Fibroblast of lung (primary cell): ENCODE data around the gene MMP14. TPM values are rescaled to one million over a fixed set of nuclear protein-coding genes. Genes with fewer than 3 reads are reported as not detected.
A peak's percentile ranks its signal among the peaks of the same experiment; 100 is the strongest.

Source experiments
- DNase-seq, 2 donors: peaks; one replicate each; pipeline versions ENCODE4 v3.0.0 to v3.0.0-alpha.2; 2010; ENCODE audit warnings: low read depth in 2 of 2
- H2AFZ ChIP-seq: 2 replicates; pipeline ENCODE4 v1.5.1; 2012; ENCODE audit warnings: low read length, control low read depth, inconsistent platforms
- H3K27ac ChIP-seq: 2 replicates; pipeline ENCODE4 v1.5.1; 2011; ENCODE audit warnings: low read length, control low read depth; ENCODE audit not compliant: insufficient read depth
- H3K27me3 ChIP-seq: 2 replicates; pipeline ENCODE4 v1.5.1; 2011; ENCODE audit warnings: mild to moderate bottlenecking, low read length; ENCODE audit not compliant: control insufficient read depth, insufficient read depth
- H3K36me3 ChIP-seq: 2 replicates; pipeline ENCODE4 v1.5.1; 2011; ENCODE audit warnings: low read length; ENCODE audit not compliant: control insufficient read depth, insufficient read depth
- H3K4me1 ChIP-seq: 2 replicates; pipeline ENCODE4 v1.5.1; 2011; ENCODE audit warnings: low read length; ENCODE audit not compliant: control insufficient read depth, insufficient read depth; ENCODE audit errors: extremely low read depth
- H3K4me2 ChIP-seq: 2 replicates; pipeline ENCODE4 v1.5.1; 2011; ENCODE audit warnings: low read length, control low read depth; ENCODE audit not compliant: insufficient read depth; ENCODE audit errors: extremely low read depth
- H3K4me3 ChIP-seq, 4 experiments: fragments of 200-600 bp in 1 of 4; sonication (generic) in 1 of 4; replicated peaks in 1 of 4; 2 replicates each; pipeline ENCODE4 v1.5.1; 2011 to 2016; ENCODE audit warnings: low read length in 4 of 4, low read depth in 3 of 4, mild to moderate bottlenecking in 3 of 4, control low read depth in 2 of 4, inconsistent platforms in 1 of 4, mixed read lengths in 1 of 4; ENCODE audit not compliant: insufficient read depth in 1 of 4; ENCODE audit errors: control extremely low read depth in 1 of 4
- H3K79me2 ChIP-seq: 2 replicates; pipeline ENCODE4 v1.5.1; 2012; ENCODE audit warnings: mild to moderate bottlenecking, low read length, inconsistent platforms; ENCODE audit not compliant: control insufficient read depth, insufficient read depth
- H3K9ac ChIP-seq: 2 replicates; pipeline ENCODE4 v1.5.1; 2011; ENCODE audit warnings: mild to moderate bottlenecking, low read length, control low read depth; ENCODE audit not compliant: insufficient read depth
- H3K9me3 ChIP-seq: 2 replicates; pipeline ENCODE4 v1.5.1; 2012; ENCODE audit warnings: low read depth, low read length; ENCODE audit not compliant: control insufficient read depth, insufficient read depth
- H4K20me1 ChIP-seq: 2 replicates; pipeline ENCODE4 v1.5.1; 2011; ENCODE audit warnings: low read length; ENCODE audit not compliant: control insufficient read depth, insufficient read depth; ENCODE audit errors: extremely low read depth
- EZH2 ChIP-seq: IDR thresholded peaks from 2 replicates; pipeline ENCODE4 v1.5.1; 2012; ENCODE audit warnings: low read length, control low read depth, mild to moderate bottlenecking; ENCODE audit errors: missing control alignments
- polyA plus RNA-seq, 2 donors: library from polyadenylated mRNA; depleted of rRNA in 1 of 2; stranded (reverse) in 1 of 2; unstranded in 1 of 2; fragments of >200 nt; gene quantifications; 2 replicates each; pipeline ENCODE4 v1.2.1, GENCODE V29; 2011 to 2012; ENCODE audit warnings: missing spikeins in 1 of 2
- total RNA-seq: library from RNA; depleted of rRNA; stranded (reverse); fragments of >200 nt; gene quantifications from 2 replicates; pipeline ENCODE4 v1.2.1, GENCODE V29; 2014
- TF ChIP-seq, protein P1 (sequence below), 2 donors: IDR thresholded peaks in 1 of 2; conservative IDR thresholded peaks in 1 of 2; 1 replicate in 1 of 2; 2 replicates in 1 of 2; pipeline ENCODE4 v1.5.1; 2011 to 2012; ENCODE audit warnings: low read length in 2 of 2, control low read depth in 1 of 2, inconsistent platforms in 1 of 2, low read depth in 1 of 2, mild to moderate bottlenecking in 1 of 2

The MMP14 gene
- total and polyA plus RNA-seq, 2 donors (not counting 1 experiment from before 2014, with no cell fraction given), result 375 to 397 TPM

DNA sequence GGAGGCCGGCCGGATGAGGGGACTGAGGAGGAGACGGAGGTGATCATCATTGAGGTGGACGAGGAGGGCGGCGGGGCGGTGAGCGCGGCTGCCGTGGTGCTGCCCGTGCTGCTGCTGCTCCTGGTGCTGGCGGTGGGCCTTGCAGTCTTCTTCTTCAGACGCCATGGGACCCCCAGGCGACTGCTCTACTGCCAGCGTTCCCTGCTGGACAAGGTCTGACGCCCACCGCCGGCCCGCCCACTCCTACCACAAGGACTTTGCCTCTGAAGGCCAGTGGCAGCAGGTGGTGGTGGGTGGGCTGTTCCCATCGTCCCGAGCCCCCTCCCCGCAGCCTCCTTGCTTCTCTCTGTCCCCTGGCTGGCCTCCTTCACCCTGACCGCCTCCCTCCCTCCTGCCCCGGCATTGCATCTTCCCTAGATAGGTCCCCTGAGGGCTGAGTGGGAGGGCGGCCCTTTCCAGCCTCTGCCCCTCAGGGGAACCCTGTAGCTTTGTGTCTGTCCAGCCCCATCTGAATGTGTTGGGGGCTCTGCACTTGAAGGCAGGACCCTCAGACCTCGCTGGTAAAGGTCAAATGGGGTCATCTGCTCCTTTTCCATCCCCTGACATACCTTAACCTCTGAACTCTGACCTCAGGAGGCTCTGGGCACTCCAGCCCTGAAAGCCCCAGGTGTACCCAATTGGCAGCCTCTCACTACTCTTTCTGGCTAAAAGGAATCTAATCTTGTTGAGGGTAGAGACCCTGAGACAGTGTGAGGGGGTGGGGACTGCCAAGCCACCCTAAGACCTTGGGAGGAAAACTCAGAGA lies 9.6 kb downstream of the MMP14 start:
- Histone ChIP-seq H4K20me1 (no peaks in the 10 kb centered on the region), H3K4me1 (peaks cover 54% of the 10 kb centered on the region), H3K36me3 (peaks cover 54% of the 10 kb centered on the region), H3K27me3 (no peaks in the 10 kb centered on the region), H3K9ac (peak overlapping the region; percentile 61), H3K4me2 (no peak overlapping the region), H3K4me3 (no peak overlapping the region), H3K9me3 (no peaks in the 10 kb centered on the region), H2AFZ (no peak overlapping the region), H3K79me2 (peaks cover 51% of the 10 kb centered on the region), H3K27ac (peak overlapping the region; percentile 97)
- DNase-seq, result no peak
- TF ChIP-seq, protein P1, sequence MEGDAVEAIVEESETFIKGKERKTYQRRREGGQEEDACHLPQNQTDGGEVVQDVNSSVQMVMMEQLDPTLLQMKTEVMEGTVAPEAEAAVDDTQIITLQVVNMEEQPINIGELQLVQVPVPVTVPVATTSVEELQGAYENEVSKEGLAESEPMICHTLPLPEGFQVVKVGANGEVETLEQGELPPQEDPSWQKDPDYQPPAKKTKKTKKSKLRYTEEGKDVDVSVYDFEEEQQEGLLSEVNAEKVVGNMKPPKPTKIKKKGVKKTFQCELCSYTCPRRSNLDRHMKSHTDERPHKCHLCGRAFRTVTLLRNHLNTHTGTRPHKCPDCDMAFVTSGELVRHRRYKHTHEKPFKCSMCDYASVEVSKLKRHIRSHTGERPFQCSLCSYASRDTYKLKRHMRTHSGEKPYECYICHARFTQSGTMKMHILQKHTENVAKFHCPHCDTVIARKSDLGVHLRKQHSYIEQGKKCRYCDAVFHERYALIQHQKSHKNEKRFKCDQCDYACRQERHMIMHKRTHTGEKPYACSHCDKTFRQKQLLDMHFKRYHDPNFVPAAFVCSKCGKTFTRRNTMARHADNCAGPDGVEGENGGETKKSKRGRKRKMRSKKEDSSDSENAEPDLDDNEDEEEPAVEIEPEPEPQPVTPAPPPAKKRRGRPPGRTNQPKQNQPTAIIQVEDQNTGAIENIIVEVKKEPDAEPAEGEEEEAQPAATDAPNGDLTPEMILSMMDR (conservative IDR thresholded peaks at IDR 0.05 in 1 of 2, IDR thresholded peaks at IDR 0.05 in 1 of 2; ENCODE audit: low read depth in 1 of 2, low read length in 2 of 2), result no peak
- no peak for TF ChIP-seq EZH2

DNA sequence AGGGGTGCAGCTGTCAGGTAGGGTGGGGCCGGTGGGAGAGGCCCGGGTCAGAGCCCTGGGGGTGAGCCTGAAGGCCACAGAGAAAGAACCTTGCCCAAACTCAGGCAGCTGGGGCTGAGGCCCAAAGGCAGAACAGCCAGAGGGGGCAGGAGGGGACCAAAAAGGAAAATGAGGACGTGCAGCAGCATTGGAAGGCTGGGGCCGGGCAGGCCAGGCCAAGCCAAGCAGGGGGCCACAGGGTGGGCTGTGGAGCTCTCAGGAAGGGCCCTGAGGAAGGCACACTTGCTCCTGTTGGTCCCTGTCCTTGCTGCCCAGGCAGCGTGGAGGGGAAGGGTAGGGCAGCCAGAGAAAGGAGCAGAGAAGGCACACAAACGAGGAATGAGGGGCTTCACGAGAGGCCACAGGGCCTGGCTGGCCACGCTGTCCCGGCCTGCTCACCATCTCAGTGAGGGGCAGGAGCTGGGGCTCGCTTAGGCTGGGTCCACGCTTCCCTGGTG lies 10.5 kb downstream of the MMP14 start:
- peaks cover 45% of the 10 kb centered on the region for H3K36me3 ChIP-seq
- TF ChIP-seq, protein P1 (conservative IDR thresholded peaks at IDR 0.05 in 1 of 2, IDR thresholded peaks at IDR 0.05 in 1 of 2; ENCODE audit: low read depth in 1 of 2, low read length in 2 of 2), result no peak
- no peak for TF ChIP-seq EZH2
- H3K9ac ChIP-seq, result peak overlapping the region; percentile 61
- DNase-seq, result no peak
- no peak overlapping the region for H3K4me3 ChIP-seq
- H3K27me3 ChIP-seq, result no peaks in the 10 kb centered on the region
- H2AFZ ChIP-seq, result no peak overlapping the region
- H3K27ac ChIP-seq, result peak overlapping the region; percentile 97
- H3K4me2 ChIP-seq, result peak overlapping the region; percentile 32
- peaks cover 57% of the 10 kb centered on the region for H3K4me1 ChIP-seq
- peaks cover 43% of the 10 kb centered on the region for H3K79me2 ChIP-seq
- H4K20me1 ChIP-seq, result no peaks in the 10 kb centered on the region
- no peaks in the 10 kb centered on the region for H3K9me3 ChIP-seq

DNA sequence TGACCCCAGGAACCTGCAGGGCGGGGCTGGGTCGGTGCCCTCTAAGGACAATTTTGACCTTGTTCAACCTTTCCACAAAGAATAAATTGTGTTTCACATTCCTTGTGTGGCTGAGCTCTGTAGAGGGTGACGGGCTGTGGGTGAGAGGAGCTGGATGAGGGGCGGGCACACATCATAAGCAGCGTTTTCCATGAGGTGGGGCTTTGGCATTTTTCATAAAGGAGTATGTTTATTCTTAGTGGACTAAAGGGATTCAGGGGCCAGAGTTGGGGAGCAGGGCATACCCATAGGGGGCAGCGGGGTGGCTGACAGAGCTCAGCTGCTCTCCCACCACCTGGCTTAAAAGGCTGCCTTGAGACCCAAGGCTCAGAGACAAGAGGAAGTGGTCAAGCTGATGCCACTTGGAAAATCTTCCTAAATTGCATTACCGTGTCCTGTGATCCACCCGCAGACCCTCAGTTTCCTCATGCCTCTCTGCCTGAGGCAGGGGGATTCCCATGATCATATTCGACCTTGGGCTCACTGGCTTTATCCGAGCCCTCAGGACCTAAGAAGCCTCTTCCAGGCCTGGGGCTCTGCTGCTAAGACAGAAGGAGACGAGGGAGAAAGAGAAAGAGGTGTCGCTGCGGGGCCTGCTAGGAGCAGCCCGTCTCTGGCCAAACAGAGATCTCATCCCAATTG lies 11.4 kb downstream of the MMP14 start:
- H3K79me2 ChIP-seq, result peaks cover 34% of the 10 kb centered on the region
- H3K27ac ChIP-seq, result peak overlapping the region; percentile 100
- no peaks in the 10 kb centered on the region for H4K20me1 ChIP-seq
- peak; percentile 79 to 91 for DNase-seq
- no peaks in the 10 kb centered on the region for H3K9me3 ChIP-seq
- TF ChIP-seq, protein P1 (conservative IDR thresholded peaks at IDR 0.05 in 1 of 2, IDR thresholded peaks at IDR 0.05 in 1 of 2; ENCODE audit: low read depth in 1 of 2, low read length in 2 of 2), result peak in 1 of 2 donors; percentile 5
- no peak for TF ChIP-seq EZH2
- peak overlapping the region; percentile 61 for H3K4me2 ChIP-seq
- no peaks in the 10 kb centered on the region for H3K27me3 ChIP-seq
- H3K4me3 ChIP-seq, result peak overlapping the region in 1 of 4 experiments; percentile 21
- no peak overlapping the region for H2AFZ ChIP-seq
- H3K36me3 ChIP-seq, result peaks cover 37% of the 10 kb centered on the region
- peak overlapping the region; percentile 56 for H3K9ac ChIP-seq
- peaks cover 60% of the 10 kb centered on the region for H3K4me1 ChIP-seq
